NCI-H2196 treated with DMSO at 0.1 percent for 48 hours (cell line): ENCODE data around the gene CDK1.

ENCODE experiments used
- DNase-seq: peaks from one replicate; lab custom pipeline; 2025; ENCODE audit not compliant: unreplicated experiment; lab: John Stamatoyannopoulos, UW

CDK1 gene

GRCh38 chr10:60778214-60778970, at the start of gene CDK1:
CDK1 (plus strand) TSS chr10:60778478; CDS start chr10:60780166, 1,688 bp downstream.
- DNase-seq: peak; percentile 89

- no peak for DNase-seq
Measured at GRCh38 chr10:60729106-60729505, 49.2 kb upstream of the CDK1 start.

- no peak for DNase-seq
Measured at GRCh38 chr10:60731134-60731885, 47.0 kb upstream of the CDK1 start.

GRCh38 chr10:60732198-60732806, 46.0 kb upstream of the CDK1 start:
- DNase-seq: no peak

GRCh38 chr10:60732807-60733516, 45.3 kb upstream of the CDK1 start:
- DNase-seq: no peak

- DNase-seq: no peak
Measured at GRCh38 chr10:60733517-60733822, 44.8 kb upstream of the CDK1 start.

- no peak for DNase-seq
Measured at GRCh38 chr10:60733826-60734225, 44.5 kb upstream of the CDK1 start.

GRCh38 chr10:60734226-60734625, 44.1 kb upstream of the CDK1 start:
- no peak for DNase-seq

- DNase-seq: no peak
Measured at GRCh38 chr10:60735244-60735643, 43.0 kb upstream of the CDK1 start.

- DNase-seq: no peak
Measured at GRCh38 chr10:60737242-60737641, 41.0 kb upstream of the CDK1 start.

- DNase-seq: no peak
Measured at GRCh38 chr10:60739558-60739957, 38.7 kb upstream of the CDK1 start.

- no peak for DNase-seq
Measured at GRCh38 chr10:60742512-60742911, 35.8 kb upstream of the CDK1 start.

GRCh38 chr10:60747817-60748469, 30.3 kb upstream of the CDK1 start:
- DNase-seq: no peak

- no peak for DNase-seq
Measured at GRCh38 chr10:60753152-60753551, 25.1 kb upstream of the CDK1 start.

GRCh38 chr10:60753817-60754216, 24.5 kb upstream of the CDK1 start:
- DNase-seq: no peak

GRCh38 chr10:60757420-60757895, 20.8 kb upstream of the CDK1 start:
- DNase-seq: no peak

- DNase-seq: no peak
Measured at GRCh38 chr10:60759181-60759580, 19.1 kb upstream of the CDK1 start.

GRCh38 chr10:60760711-60761210, 17.5 kb upstream of the CDK1 start:
- DNase-seq: no peak

- no peak for DNase-seq
Measured at GRCh38 chr10:60762554-60762953, 15.7 kb upstream of the CDK1 start.

- no peak for DNase-seq
Measured at GRCh38 chr10:60767424-60767823, 10.9 kb upstream of the CDK1 start.

GRCh38 chr10:60769406-60769805, 8.9 kb upstream of the CDK1 start:
- no peak for DNase-seq
